ENCODE measurements around the gene NUTF2. TPM values are rescaled to one million over a fixed set of nuclear protein-coding genes. Genes with fewer than 3 reads are reported as not detected.

NUTF2 gene
- total RNA-seq, 6 experiments from 2014 or later, result 182 to 195 (median 185) TPM

GRCh38 chr16:67804853-67805542 lies 41.7 kb upstream of the NUTF2 start:
- Mint-ChIP-seq H3K4me1 (ENCODE audit: low read depth) (peaks cover 32% of the 10 kb centered on the region), H3K9me3 (no peaks in the 10 kb centered on the region), H3K36me3 (ENCODE audit: low read depth) (peaks cover 9% of the 10 kb centered on the region; the same call in 1 of the 2 replicates), H3K27ac (peak overlapping the region; percentile 93), H3K27me3 (ENCODE audit: insufficient read depth) (no peaks in the 10 kb centered on the region; the same call in 1 of the 2 replicates), H3K4me3 (peak overlapping the region; percentile 97)
- DNase-seq, result peak; percentile 8
- TF ChIP-seq CTCF (IDR thresholded peaks at IDR 0.05), result no peak

DNA sequence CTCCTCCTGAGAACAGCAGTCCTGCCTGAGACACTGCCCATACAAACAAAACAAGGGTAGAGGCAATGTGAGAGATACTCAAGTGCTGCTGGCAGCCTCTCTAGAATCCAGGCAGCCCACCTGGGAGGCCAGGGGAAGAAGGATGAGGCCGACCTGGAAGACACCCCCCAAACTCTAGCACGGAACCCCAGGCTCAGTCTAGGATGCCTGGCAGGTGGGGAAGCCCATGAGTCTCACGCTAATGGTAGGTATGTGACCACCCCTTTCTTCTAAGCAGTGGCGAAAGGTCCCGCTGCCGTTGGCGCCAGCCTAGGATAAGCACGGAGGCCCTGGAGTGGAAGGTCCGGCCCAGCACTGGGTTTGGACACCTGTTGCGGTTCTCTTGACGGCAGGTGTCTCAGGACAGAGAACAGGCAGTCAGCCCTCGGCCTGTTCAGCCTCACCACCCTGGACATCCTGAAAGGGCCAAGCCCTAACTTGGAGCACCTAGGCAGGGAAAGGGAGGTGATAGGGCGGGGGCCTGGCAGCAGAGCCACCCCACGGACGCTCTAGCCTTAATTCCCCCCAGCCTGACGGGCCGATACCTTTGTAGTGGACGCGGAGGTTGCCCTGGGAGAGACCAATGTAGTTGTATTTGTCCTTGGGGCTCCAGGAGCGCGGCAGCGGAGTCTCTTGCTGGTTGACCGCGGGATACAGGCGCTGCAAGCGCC lies 40.9 kb upstream of the NUTF2 start:
- DNase-seq, result no peak
- H3K4me1 Mint-ChIP-seq (ENCODE audit: low read depth), result peaks cover 24% of the 10 kb centered on the region
- H3K27ac Mint-ChIP-seq, result peak overlapping the region; percentile 93
- TF ChIP-seq CTCF (IDR thresholded peaks at IDR 0.05), result no peak
- peak overlapping the region; percentile 97 for H3K4me3 Mint-ChIP-seq
- peaks cover 9% of the 10 kb centered on the region; the same call in 1 of the 2 replicates for H3K36me3 Mint-ChIP-seq (ENCODE audit: low read depth)
- no peaks in the 10 kb centered on the region; the same call in 1 of the 2 replicates for H3K27me3 Mint-ChIP-seq (ENCODE audit: insufficient read depth)
- no peaks in the 10 kb centered on the region for H3K9me3 Mint-ChIP-seq

DNA sequence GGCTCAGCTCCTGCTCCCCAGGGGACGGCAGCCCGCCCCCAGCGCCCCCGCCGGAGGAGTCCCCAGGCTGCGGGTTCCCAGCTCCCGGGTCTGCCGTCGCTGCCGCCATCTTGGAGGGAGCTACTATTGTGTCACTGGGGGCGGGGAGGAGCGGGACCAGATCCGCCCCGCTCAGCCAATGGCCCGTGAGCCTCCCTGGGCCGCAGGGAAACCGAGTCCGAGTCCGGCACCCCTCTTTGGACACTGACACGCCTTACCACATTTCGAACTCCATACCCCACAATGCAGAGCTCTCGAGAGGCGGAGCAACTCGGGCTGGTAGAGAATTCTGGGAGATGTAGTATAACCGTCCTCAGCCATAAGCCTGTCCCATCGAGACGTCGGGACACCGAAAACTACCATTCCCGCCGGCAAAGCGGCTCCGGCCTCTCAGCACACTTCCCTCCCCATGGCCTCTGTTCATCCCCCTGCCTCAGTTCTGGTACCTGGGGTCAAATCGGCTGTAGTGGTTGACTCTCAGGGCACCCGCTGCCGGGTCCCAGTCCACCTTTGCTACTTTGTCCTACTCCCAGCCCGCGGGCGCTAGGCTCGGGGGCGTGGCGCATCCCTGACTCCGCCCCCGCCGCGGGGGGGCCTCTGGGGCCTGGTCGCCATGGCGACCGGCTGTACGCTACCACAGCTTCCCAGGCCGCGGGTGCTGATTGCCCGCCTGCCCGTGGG lies 40.1 kb upstream of the NUTF2 start, which contains the start of the genes RANBP10 and TSNAXIP1:
RANBP10 (minus strand) TSS at position 133 of the 720 bp plus-strand sequence; CDS start at position 109, 24 bp downstream.
TSNAXIP1 (plus strand) TSS at position 462 of the 720 bp plus-strand sequence. CDS start 261 bp downstream, outside the sequence.
- Mint-ChIP-seq H3K27me3 (ENCODE audit: insufficient read depth) (no peaks in the 10 kb centered on the region; the same call in 1 of the 2 replicates), H3K27ac (peak within 1 kb of the TSS; percentile 93), H3K9me3 (no peaks in the 10 kb centered on the region), H3K4me3 (peak within 1 kb of the TSS; percentile 97), H3K4me1 (ENCODE audit: low read depth) (peaks cover 22% of the 10 kb centered on the region), H3K36me3 (ENCODE audit: low read depth) (peaks cover 6% of the 10 kb centered on the region; the same call in 1 of the 2 replicates)
- DNase-seq, result peak; percentile 100
- no peak for TF ChIP-seq CTCF (IDR thresholded peaks at IDR 0.05)

- Mint-ChIP-seq H3K27me3 (ENCODE audit: insufficient read depth) (no peaks in the 10 kb centered on the region; the same call in 1 of the 2 replicates), H3K27ac (peak overlapping the region; percentile 93), H3K4me3 (peak overlapping the region; percentile 97), H3K4me1 (ENCODE audit: low read depth) (peaks cover 22% of the 10 kb centered on the region), H3K9me3 (no peaks in the 10 kb centered on the region), H3K36me3 (ENCODE audit: low read depth) (peaks cover 4% of the 10 kb centered on the region; the same call in 1 of the 2 replicates)
- DNase-seq, result no peak
- no peak; the same call in 1 of the 2 replicates for TF ChIP-seq CTCF (IDR thresholded peaks at IDR 0.05)
Observed at GRCh38 chr16:67807148-67807682, 39.5 kb upstream of the NUTF2 start.

- H3K9me3 Mint-ChIP-seq, result no peaks in the 10 kb centered on the region
- DNase-seq, result no peak
- no peaks in the 10 kb centered on the region for H3K36me3 Mint-ChIP-seq (ENCODE audit: low read depth)
- no peaks in the 10 kb centered on the region; the same call in 1 of the 2 replicates for H3K27me3 Mint-ChIP-seq (ENCODE audit: insufficient read depth)
- H3K4me1 Mint-ChIP-seq (ENCODE audit: low read depth), result peaks cover 17% of the 10 kb centered on the region
- H3K4me3 Mint-ChIP-seq, result no peak overlapping the region
- H3K27ac Mint-ChIP-seq, result no peak overlapping the region
- no peak for TF ChIP-seq CTCF (IDR thresholded peaks at IDR 0.05)
Observed at GRCh38 chr16:67811899-67812298, 34.8 kb upstream of the NUTF2 start.

Measured in HFFc6 (cell line).